Caco-2 (cell line): ENCODE measurements around the gene BNIP2. TPM values are rescaled to one million over a fixed set of nuclear protein-coding genes. Genes with fewer than 3 reads are reported as not detected.

Source experiments
- BruUV-seq: library from RNA; stranded (reverse); fragments of 400-500 nt; replicated peaks from 2 replicates; lab custom pipeline; 2021; lab: Mats Ljungman, UMichigan
- CTCF ChIA-PET: fragments of 300-600 bp; sonication (Branson Sonifier 250); formaldehyde crosslinking; loops from one replicate; lab custom pipeline; 2022; ENCODE audit warnings: antibody characterized with exemption; lab: Charles Lee
- POLR2A ChIA-PET: fragments of 300-600 bp; sonication (Branson Sonifier 250); formaldehyde crosslinking; loops from one replicate; lab custom pipeline; 2022; ENCODE audit warnings: antibody characterized with exemption; lab: Charles Lee
- DNase-seq, 2 experiments: peaks; one replicate each; pipeline versions ENCODE4 v3.0.0 to v3.0.0-alpha.2; 2020 to 2022
- H3K27me3 ChIP-seq: replicated peaks from 2 replicates; pipeline ENCODE4 v1.6.0; 2011; ENCODE audit warnings: low read length; ENCODE audit not compliant: control insufficient read depth, insufficient read depth
- H3K36me3 ChIP-seq: 2 replicates; pipeline ENCODE4 v1.5.1; 2011; ENCODE audit warnings: low read length; ENCODE audit not compliant: control insufficient read depth, insufficient read depth
- H3K4me1 ChIP-seq: fragments of 250-450 bp; sonication (Bioruptor Pico); 2 replicates; pipeline ENCODE4 v1.5.1; 2020; ENCODE audit warnings: mild to moderate bottlenecking
- H3K4me3 ChIP-seq: 2 replicates; pipeline ENCODE4 v1.5.1; 2011; ENCODE audit warnings: low read depth, mild to moderate bottlenecking, control low read depth, low read length
- H3K9me3 ChIP-seq: fragments of 250-450 bp; sonication (Bioruptor Pico); 2 replicates; pipeline ENCODE4 v1.5.1; 2020; ENCODE audit warnings: mild to moderate bottlenecking, moderate library complexity
- H3K27ac Mint-ChIP-seq: one replicate; pipeline ENCODE4 v1.8.0; 2022; ENCODE audit warnings: mixed read lengths; ENCODE audit not compliant: unreplicated experiment
- H3K27me3 Mint-ChIP-seq: one replicate; pipeline ENCODE4 v1.8.0; 2022; ENCODE audit warnings: mixed read lengths; ENCODE audit not compliant: insufficient read depth, unreplicated experiment
- H3K36me3 Mint-ChIP-seq: one replicate; pipeline ENCODE4 v1.8.0; 2022; ENCODE audit warnings: mild to moderate bottlenecking, mixed read lengths; ENCODE audit not compliant: insufficient read depth, unreplicated experiment
- H3K4me1 Mint-ChIP-seq: one replicate; pipeline ENCODE4 v1.8.0; 2022; ENCODE audit warnings: low read depth, mixed read lengths; ENCODE audit not compliant: unreplicated experiment
- H3K4me3 Mint-ChIP-seq: one replicate; pipeline ENCODE4 v1.8.0; 2022; ENCODE audit warnings: mild to moderate bottlenecking, moderate library complexity, mixed read lengths; ENCODE audit not compliant: unreplicated experiment
- H3K9me3 Mint-ChIP-seq: one replicate; pipeline ENCODE4 v1.8.0; 2022; ENCODE audit warnings: mixed read lengths; ENCODE audit not compliant: unreplicated experiment
- CTCF ChIP-seq, 2 experiments: fragments of 200-600 bp in 1 of 2; IDR thresholded peaks; 1 replicate in 1 of 2; 2 replicates in 1 of 2; pipeline versions ENCODE4 v1.5.1 to v1.8.0; 2011 to 2022; ENCODE audit warnings: antibody characterized with exemption in 1 of 2, control low read depth in 1 of 2, inconsistent platforms in 1 of 2, low read depth in 1 of 2, low read length in 1 of 2, mild to moderate bottlenecking in 1 of 2, moderate library complexity in 1 of 2; ENCODE audit not compliant: insufficient read depth in 1 of 2, severe bottlenecking in 1 of 2, unreplicated experiment in 1 of 2
- intact Hi-C: fragments of 100-400 bp; cut with micrococcal nuclease; formaldehyde crosslinking; loops from one replicate; pipeline ENCODE4 v1.10.0; 2022; ENCODE audit not compliant: unreplicated experiment
- total RNA-seq: library from RNA; stranded (reverse); gene quantifications from 2 replicates; pipeline ENCODE4 v1.2.3, GENCODE V29; 2022

BNIP2 gene
- total RNA-seq, 1 experiment from 2014 or later, result 54.0 TPM

GRCh38 chr15:59725151-59725486, 36.0 kb upstream of the BNIP2 start:
- H3K4me3 ChIP-seq, result no peak overlapping the region
- no peaks in the 10 kb centered on the region for H3K4me1 ChIP-seq
- Mint-ChIP-seq H3K4me1 (no peaks in the 10 kb centered on the region), H3K27ac (no peak overlapping the region), H3K27me3 (peaks cover 13% of the 10 kb centered on the region), H3K4me3 (no peak overlapping the region), H3K36me3 (no peaks in the 10 kb centered on the region), H3K9me3 (no peaks in the 10 kb centered on the region)
- intact Hi-C loops, result loop anchor here (1.0 to 5.0 kb wide), 3 partner anchors 34 to 601 kb away; no protein-coding TSS in a partner anchor
- no peak for TF ChIP-seq CTCF (IDR thresholded peaks at IDR 0.05; ENCODE audit: insufficient read depth in 1 of 2, low read depth in 1 of 2, low read length in 1 of 2, severe bottlenecking in 1 of 2, unreplicated experiment in 1 of 2)
- no peak for DNase-seq
- H3K27me3 ChIP-seq, result no peaks in the 10 kb centered on the region; the same call in 1 of the 2 replicates
- no TSS peak for BruUV-seq
- H3K9me3 ChIP-seq, result no peaks in the 10 kb centered on the region
- H3K36me3 ChIP-seq, result no peaks in the 10 kb centered on the region
- CTCF ChIA-PET, result interaction anchor here (0.6 to 1.6 kb wide), 5 partner anchors 9 to 601 kb away, joined by 3 to 12 read pairs (median 3); no protein-coding TSS in a partner anchor
- POLR2A ChIA-PET, result no interaction called here

DNA sequence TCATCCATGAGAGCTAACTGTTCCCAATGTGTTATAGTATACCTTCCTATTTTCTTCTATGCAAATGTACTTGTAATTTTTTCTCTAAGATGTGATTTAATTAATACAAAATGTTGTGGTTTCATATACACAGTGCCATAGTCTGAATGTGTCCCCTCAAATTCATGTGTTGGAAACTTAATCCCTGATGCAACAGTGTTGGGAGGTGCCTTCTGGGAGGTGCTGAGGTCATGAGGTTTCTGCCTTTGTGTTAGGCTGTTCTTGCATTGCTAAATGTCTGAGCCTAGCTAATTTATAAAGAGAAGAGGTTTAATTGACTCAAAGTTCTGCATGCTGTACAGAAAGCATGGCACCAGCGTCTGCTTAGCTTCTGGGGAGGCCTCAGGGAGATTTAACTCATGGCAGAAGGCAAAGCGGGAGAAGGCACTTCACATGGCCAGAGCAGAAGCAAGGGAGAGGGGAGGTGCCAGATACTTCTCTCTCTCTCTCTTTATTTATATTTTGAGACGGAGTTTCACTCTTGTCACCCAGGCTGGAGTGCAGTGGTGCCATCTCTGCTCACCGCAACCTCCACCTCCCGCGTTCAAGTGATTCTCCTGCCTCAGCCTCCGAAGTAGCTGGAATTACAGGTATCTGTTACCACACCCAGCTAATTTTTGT, 34.7 kb upstream of the BNIP2 start:
- H3K9me3 ChIP-seq, result no peaks in the 10 kb centered on the region
- H3K4me1 ChIP-seq, result no peaks in the 10 kb centered on the region
- H3K4me3 ChIP-seq, result no peak overlapping the region
- H3K4me1 Mint-ChIP-seq, result no peaks in the 10 kb centered on the region
- DNase-seq, result no peak
- H3K27ac Mint-ChIP-seq, result no peak overlapping the region
- no peaks in the 10 kb centered on the region for H3K9me3 Mint-ChIP-seq
- H3K27me3 Mint-ChIP-seq, result peaks cover 13% of the 10 kb centered on the region
- TF ChIP-seq CTCF (IDR thresholded peaks at IDR 0.05; ENCODE audit: insufficient read depth in 1 of 2, low read depth in 1 of 2, low read length in 1 of 2, severe bottlenecking in 1 of 2, unreplicated experiment in 1 of 2), result no peak
- ChIA-PET POLR2A (no interaction called here), CTCF (interaction anchor here (1.6 kb wide), 1 partner anchor 603 kb away, joined by 12 read pairs; no protein-coding TSS in a partner anchor)
- H3K4me3 Mint-ChIP-seq, result no peak overlapping the region
- BruUV-seq, result no TSS peak
- intact Hi-C loops, result loop anchor here (2.0 kb wide), 1 partner anchor 33 kb away; no protein-coding TSS in a partner anchor
- H3K36me3 ChIP-seq, result no peaks in the 10 kb centered on the region
- no peaks in the 10 kb centered on the region; the same call in 1 of the 2 replicates for H3K27me3 ChIP-seq
- H3K36me3 Mint-ChIP-seq, result no peaks in the 10 kb centered on the region

DNA sequence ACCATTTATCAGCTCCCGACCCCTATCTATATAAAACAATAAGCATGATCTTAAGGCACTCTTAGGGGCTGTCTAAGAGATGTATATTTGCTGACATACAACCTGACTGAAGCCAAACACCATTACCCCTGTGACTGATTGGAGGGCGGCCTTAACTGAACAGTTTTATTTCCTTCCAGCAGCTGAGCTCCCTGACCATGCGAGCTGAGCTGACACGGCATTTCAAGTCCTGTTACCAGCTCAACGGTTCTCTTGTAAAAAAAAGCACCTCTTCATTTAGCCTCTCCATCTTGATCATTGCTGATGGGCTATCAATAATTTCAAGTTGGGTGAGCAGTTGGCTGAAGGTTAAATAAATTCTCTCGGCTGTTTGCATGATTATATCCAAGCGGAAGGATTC, 33.4 kb upstream of the BNIP2 start:
- H3K4me1 Mint-ChIP-seq, result no peaks in the 10 kb centered on the region
- no peak for TF ChIP-seq CTCF (IDR thresholded peaks at IDR 0.05; ENCODE audit: insufficient read depth in 1 of 2, low read depth in 1 of 2, low read length in 1 of 2, severe bottlenecking in 1 of 2, unreplicated experiment in 1 of 2)
- H3K27me3 Mint-ChIP-seq, result peaks cover 13% of the 10 kb centered on the region
- Histone ChIP-seq H3K4me1 (no peaks in the 10 kb centered on the region), H3K9me3 (no peaks in the 10 kb centered on the region), H3K36me3 (no peaks in the 10 kb centered on the region), H3K4me3 (no peak overlapping the region), H3K27me3 (no peaks in the 10 kb centered on the region; the same call in 1 of the 2 replicates)
- no peaks in the 10 kb centered on the region for H3K36me3 Mint-ChIP-seq
- H3K9me3 Mint-ChIP-seq, result no peaks in the 10 kb centered on the region
- no peak overlapping the region for H3K27ac Mint-ChIP-seq
- H3K4me3 Mint-ChIP-seq, result no peak overlapping the region
- BruUV-seq, result no TSS peak
- POLR2A ChIA-PET, result no interaction called here
- intact Hi-C loops, result no loop called here
- CTCF ChIA-PET, result no interaction called here
- no peak for DNase-seq
